HG03558 (cell line): Measurements from ENCODE around the gene MYOD1.

ENCODE experiments used
- ATAC-seq: cut with Tn5 transposase; IDR thresholded peaks from one replicate; pipeline ENCODE4 v1.9.1; 2021; ENCODE audit warnings: moderate number of reproducible peaks; ENCODE audit not compliant: unreplicated experiment; ENCODE audit errors: extremely low read depth

MYOD1 gene

DNA sequence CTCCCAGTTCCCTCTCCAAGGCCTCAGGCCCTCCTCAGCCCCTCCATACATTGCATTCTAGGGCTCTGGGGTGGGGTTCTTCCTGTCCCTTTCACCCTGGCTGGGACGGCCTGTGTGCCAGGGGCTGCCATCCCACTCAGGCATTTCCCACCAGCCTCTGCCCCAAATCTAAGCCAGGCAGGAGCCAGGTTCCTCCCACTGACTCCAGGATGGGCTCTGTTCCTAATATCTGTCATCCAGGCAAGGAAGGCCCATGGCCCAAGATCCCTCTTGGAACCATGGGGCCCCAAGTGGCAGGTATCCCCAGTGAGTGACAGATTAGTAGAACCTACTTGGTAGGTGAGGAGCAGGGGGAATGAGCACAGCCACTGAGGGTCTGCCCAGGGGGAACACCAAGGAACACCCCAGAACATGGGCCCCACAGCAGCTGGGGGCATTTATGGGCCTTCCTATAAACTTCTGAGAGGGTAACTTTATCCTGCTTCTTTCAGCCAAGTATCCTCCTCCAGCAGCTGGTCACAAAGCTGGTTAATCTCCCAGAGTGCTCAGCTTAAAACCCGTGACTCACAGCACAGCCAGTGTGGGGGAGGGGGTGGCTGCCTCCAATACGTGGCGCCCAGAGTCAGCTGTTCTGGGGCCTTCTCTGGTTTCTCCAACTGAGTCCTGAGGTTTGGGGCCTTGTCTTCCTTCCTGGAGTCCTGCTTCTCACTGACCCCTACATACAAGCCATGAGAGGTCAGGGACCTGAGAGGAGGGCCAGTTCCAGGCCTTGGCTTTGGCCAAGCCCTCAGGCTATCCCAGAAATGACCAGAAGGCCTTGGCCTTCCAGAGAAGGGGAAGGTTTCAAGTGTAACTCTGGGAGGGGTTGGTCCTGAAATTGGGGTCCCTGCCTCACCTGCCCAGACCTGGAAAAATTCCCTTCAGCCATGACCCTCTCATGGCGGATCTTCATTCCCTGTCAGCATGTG is 19.9 kb upstream of the MYOD1 start:
- no peak for ATAC-seq

DNA sequence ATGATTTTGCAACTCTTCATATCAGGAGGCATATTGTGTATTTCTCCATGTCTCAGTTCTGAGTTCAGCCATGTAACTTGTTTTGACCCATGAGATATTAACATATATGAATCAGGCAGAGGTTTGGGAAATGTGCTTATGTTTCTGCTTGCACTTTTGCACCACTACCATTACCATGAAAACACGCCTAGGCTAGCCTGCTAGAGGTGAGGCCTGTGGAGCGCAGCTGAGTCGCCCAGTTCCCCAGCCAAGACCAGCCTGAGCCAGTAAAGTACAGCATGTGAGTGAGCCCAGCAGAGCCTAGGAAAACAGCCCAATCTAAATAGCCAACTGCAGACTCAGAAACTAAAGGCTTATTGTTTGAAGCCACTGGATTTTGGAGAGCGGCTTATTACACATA is 18.4 kb upstream of the MYOD1 start:
- no peak for ATAC-seq

DNA sequence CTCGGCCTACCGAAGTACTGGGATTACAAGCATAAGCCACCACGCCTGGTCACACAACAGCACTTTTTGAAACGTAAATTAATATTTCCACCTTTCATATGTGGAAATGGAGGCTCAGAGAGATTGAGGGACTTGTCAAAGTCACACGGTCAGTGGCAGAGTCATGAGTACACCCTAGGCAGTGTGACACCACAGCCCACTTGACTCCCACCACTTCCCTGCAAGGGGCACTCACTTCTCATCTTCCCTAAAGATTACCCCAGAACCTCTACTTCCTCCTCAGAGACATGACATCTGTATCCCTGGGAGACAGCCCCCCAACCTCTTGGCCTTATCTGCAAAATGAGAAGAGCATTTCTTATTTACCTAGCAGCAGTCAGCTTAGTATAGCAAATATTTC is 16.5 kb upstream of the MYOD1 start:
- ATAC-seq, result no peak

DNA sequence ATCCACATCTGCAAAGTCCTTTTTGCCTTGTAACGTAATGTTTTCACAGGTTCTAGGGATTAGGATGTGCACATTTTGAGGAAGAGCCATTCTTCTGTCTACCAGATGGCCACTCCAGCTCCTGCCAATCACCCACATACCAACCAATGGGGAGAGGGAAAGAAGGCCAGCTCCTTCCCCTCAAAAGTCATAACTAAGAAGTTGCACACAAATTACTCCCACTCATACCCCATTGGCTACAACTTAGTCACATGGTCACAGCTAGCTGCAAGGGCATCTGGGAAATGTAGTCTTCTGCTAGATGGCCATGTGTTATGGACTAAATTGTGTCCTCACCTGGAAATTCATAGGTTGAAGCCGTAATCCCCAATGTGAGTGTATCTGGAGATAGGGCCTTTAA is 15.4 kb upstream of the MYOD1 start:
- ATAC-seq, result no peak

DNA sequence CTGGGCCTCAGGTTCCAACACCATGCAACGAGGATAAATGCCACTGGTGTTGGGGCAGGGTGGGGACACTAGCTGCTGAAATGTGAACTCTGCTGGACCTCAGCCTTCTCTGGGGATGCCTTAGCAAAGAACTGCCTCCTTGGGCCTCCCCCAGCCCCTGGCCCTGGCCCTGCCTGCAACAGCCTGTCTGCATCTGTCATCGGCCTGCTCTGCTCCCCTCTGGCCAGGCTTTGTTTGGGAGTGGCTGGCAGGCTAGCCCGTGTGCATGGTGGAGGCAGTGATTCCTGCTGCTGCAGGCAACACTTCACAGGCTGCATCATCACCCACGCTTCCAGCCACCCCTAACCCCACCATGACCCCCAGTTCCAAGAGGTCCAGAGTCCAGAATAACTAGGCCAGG is 11.5 kb upstream of the MYOD1 start:
- ATAC-seq, result no peak

DNA sequence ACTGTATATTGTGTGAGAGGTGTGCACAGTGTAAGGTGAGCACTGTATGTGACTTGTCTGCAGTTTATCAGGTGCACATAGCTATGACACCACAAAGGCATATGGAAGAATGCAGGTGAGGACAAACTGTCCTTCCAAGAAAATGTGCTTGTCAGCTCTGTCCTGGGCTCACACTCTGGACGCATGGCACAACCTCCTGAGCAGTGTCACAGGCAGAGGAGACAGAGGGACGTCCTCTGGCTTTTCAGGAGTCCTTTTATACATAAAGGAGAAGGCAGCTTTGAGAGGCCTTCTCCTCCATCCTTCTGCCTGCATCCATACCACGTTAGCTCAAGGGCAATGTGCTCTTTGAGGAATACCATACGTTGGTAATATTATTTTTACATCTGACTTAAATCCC is 7.5 kb upstream of the MYOD1 start:
- ATAC-seq, result no peak

DNA sequence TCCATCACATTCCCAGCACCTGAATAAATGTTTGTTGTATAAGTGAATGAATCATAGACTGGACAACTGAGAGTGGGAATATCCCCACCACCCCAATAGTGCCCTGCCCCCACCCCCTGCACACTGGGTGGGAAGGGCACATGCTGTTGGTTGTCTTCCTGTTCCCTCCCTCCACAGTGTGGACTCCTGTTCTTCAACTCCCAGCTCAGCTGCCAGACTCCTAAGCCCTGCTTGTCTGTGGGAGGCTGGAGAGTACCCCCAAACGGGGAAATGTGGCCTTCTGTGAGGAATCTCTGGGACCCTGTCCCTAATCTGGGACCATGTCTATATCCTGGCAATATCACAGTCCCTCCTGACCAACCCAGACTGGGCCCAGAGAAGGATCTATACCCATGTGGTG is 5.5 kb upstream of the MYOD1 start:
- no peak for ATAC-seq

DNA sequence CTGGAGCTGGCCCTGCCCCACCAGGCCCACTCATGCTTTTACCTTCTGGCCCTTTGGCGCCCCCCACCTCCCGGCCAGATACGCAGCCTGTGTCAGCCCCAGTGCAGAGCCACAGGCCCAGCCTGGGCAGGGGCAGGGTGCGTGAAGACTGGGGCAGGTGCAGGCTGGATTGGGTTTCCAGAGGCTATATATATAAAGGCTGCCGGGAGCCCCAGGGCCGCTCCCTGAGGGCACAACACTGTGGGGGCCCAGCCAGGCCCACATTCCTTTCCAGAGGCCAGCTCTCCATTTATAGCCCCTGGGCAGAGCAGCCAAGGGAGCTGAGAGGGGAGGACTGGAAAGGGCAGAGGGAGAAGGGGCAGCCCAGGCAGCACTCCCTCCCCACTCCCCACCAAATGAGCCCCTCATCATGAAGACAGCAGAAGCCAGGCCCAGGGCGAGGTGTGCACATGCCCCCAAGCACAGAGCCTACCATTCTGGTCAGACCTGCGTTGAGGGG is 5.0 kb upstream of the MYOD1 start:
- no peak for ATAC-seq

DNA sequence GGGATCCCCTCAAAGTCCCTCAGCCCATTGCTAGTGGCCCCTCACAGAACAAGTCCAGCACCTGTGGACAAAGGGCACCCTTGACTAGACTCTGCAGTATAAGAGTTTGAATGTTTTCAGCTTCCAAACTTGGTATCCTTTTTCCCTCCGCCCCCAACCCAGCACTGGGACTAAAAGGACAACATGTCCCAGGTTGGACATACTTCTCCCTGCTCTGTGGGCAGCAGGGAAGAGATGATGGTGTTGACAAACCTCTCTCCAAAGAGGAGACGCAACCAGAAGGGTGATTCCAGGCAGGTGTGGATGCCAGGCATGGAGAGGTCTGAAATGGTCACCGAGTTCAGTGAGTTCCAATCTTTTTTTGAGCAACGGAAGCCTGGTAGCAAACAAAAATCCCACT is 4.5 kb upstream of the MYOD1 start:
- ATAC-seq, result no peak

DNA sequence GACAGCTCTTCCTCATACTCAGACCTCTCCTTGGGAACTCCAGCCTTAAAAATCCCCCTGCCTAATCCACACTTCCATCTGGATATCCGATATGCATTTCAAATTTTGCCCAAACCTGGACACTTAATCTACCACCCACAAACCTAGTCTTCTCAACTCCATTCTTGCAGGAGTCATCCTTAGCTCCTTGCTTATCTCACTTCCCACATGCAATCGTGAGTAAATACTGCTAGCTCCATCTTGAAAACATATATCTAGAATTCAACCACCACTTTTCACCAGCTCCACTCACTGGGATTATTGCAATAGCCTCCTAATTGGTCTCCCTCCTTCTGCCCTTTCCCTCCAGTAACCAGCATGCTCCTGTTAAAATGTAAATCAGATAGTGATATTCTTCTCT is 2.6 kb upstream of the MYOD1 start:
- ATAC-seq, result no peak

DNA sequence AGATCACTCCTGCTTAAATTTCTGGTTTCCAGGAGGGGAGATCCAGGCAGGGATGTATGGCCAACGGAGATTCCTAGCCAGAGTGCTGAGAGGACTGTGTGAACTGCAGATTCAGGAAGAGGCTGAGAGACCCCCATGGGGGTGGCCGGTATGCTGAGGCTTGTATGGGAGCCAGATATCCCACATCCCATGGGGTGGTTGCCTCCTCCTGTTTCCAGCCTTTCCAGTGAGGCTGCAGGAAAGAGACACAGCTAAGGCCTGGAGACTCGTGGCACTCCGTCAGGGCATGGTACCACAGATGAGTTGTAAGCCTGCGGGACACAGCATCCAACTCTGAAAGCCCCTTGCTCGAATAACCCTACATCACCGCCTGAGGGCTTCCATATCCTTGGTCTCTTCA is 1.4 kb upstream of the MYOD1 start:
- ATAC-seq, result no peak

DNA sequence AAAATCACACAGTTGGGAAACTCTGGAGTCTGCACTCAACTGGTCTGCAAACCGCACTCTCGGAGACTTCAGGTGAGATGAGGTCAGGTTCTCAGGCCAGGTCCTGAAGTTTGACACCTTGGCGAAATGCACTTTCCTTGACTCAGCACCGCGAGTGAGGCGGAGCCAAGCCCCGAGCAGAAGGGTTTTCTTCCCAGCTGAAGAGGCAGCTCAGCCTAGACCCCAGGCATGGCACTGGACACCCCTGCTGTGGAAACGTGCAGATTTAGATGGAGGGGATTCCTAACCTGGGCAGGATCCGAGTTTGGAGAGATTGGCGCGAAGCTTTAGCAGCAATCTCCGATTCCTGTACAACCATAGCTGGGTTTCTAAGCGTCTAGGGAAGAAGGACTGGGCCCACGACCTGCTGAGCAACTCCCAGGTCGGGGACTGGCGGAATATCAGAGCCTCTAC is 835 bp upstream of the MYOD1 start:
- no peak for ATAC-seq

DNA sequence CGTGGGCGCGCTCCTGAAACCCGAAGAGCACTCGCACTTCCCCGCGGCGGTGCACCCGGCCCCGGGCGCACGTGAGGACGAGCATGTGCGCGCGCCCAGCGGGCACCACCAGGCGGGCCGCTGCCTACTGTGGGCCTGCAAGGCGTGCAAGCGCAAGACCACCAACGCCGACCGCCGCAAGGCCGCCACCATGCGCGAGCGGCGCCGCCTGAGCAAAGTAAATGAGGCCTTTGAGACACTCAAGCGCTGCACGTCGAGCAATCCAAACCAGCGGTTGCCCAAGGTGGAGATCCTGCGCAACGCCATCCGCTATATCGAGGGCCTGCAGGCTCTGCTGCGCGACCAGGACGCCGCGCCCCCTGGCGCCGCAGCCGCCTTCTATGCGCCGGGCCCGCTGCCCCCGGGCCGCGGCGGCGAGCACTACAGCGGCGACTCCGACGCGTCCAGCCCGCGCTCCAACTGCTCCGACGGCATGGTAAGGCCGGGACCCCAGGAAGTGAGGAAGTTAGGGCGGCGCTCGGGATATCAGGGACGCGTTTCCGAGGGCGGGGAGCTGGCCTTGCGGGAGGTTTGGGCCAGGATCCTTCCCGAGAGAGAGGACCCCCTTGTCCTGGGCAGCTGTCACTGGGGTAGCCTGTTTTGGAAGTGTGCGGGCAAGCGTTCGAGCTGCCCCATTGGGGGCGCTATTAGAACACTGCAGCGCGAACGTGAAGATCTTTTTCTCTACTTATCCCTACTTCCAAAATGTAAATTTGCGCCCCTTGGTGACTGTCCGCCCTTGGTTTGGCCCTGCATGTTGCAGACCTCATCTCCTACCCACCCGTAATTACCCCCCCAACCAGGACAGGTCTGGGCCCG is 796 bp downstream of the MYOD1 start:
- ATAC-seq, result no peak

DNA sequence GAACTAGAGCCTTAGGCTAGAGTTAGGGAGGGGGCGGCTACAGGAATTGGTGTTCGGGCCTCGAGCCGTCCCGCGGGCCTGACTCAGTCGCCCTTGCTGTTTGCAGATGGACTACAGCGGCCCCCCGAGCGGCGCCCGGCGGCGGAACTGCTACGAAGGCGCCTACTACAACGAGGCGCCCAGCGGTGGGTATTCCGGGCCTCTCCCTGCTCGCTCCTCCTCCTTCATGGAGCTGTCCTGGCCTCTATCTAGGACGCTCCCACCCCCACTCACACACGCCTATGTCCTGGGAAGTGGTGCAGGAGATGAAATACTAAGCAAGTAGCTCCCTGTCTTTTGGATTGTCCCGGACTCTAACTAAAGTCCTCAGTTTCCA is 1.4 kb downstream of the MYOD1 start:
- no peak for ATAC-seq

DNA sequence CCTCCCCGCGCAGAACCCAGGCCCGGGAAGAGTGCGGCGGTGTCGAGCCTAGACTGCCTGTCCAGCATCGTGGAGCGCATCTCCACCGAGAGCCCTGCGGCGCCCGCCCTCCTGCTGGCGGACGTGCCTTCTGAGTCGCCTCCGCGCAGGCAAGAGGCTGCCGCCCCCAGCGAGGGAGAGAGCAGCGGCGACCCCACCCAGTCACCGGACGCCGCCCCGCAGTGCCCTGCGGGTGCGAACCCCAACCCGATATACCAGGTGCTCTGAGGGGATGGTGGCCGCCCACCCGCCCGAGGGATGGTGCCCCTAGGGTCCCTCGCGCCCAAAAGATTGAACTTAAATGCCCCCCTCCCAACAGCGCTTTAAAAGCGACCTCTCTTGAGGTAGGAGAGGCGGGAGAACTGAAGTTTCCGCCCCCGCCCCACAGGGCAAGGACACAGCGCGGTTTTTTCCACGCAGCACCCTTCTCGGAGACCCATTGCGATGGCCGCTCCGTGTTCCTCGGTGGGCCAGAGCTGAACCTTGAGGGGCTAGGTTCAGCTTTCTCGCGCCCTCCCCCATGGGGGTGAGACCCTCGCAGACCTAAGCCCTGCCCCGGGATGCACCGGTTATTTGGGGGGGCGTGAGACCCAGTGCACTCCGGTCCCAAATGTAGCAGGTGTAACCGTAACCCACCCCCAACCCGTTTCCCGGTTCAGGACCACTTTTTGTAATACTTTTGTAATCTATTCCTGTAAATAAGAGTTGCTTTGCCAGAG is 2.0 kb downstream of the MYOD1 start:
- ATAC-seq, result no peak

DNA sequence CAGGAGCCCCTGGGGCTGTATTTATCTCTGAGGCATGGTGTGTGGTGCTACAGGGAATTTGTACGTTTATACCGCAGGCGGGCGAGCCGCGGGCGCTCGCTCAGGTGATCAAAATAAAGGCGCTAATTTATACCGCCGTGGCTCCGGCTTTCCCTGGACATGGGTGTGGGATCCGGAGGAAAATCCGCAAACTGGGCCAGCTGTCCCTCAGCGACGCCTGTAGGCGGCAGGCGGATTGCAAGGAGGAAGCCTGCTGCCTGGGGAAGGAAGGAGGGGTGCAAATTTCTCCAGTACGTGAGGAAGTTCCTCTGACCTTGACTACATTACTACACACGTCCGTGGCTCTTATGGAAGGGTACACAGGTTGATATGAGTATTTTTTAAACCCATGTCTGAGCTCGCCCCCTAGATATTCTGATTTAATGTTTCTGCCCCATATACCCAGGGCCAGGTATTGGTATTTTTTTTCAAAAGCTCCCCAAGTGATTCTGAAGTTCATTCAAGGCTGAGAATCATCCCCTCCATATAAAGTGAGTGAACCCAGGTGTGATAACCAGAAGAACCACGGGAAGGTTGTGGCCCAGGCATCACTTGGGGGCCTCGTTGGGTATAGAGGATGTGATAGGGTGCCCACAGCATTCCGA is 2.8 kb downstream of the MYOD1 start:
- ATAC-seq, result no peak

DNA sequence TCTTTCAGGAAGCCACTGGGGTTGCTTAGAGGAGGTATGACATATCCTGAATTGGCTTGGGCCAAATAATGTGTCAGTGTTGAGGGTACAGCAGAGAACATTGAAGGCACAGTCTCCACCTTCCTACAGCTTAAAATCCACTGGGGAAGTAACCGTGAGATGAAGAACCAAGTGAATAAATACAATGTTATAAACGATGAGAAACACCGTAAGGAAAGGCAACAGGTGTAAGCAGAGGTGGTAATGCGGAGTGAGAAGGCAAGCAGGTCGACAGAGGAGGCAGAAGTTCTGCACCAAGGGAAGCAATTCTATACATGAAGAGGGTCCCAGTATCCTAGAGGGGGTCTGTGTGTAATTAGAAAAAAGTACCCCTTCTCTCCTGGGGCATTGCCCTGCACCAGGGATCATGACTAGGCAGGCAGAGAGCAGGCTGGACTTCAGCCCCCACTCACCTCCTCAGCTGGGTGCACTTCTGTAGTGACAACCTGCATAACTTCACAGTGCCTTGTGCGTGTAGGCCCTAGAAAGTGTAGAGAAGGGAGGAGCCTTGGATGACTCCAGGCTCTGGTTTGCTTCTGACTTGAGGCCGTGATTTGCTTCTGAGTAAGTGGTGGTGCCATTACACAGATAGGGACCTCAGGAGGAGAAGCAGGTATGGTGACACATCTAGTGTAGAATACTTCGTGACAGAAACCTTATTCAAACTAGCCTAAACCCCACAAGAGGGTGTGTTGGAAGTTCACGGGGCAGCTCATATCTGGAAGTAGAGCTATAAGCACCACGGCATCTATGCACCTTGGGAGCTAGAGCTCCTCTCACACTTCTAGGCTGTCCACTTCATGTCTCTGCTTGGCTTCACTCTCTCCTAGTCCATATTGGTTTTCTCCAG is 4.9 kb downstream of the MYOD1 start:
- ATAC-seq, result no peak

DNA sequence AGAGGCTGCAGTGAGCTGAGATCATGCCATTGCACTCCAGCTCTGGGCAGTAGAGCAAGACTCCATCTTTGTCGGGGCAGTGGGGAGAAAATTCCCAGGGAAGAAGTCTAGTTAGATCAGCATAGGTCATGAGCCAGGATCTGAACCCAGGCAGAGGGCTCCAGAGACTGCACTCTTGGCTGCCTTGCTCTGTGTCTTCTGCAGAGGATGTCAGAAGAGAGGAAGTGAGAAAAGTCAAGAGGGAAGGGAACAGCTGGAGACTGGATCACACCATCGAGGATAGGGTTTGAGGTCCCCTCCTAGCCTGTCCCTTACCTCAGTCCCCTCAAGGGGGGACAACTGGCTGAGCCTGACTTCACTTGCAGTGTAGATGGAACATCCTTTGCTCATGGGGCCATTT is 5.8 kb downstream of the MYOD1 start:
- ATAC-seq, result no peak

DNA sequence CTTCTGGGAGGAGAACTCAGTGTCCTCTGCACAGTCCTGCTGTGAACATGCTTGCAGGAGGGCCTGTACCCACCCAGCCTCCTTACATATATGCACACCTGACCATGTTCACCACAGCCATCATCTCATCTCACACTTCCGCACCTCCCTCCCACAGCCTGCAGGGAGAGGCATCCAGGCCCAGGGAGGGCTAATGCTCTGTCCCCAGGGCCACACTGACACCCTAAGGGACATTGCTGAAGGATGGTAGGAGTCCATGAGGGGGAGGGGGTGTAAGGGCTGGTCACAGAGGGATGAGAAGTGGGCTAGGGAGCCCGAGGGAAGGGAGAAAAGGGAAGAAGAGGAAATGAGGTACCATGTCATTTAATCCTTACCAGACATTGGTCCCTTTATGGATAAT is 10.8 kb downstream of the MYOD1 start:
- no peak for ATAC-seq
